Fibroblast of skin of back (primary cell): ENCODE data around the gene SMIM5.

Experiments used
- DNase-seq: peaks from one replicate; pipeline ENCODE4 v3.0.0-alpha.2; 2013

SMIM5 gene

GRCh38 chr17:75603123-75603522 is 30.1 kb upstream of the SMIM5 start:
- DNase-seq = no peak

- no peak for DNase-seq
Measured at GRCh38 chr17:75604034-75604695, 29.1 kb upstream of the SMIM5 start.

GRCh38 chr17:75605790-75606189 is 27.4 kb upstream of the SMIM5 start:
- DNase-seq = no peak

GRCh38 chr17:75607086-75607485 is 26.1 kb upstream of the SMIM5 start:
- no peak for DNase-seq

GRCh38 chr17:75610103-75610984 is 22.9 kb upstream of the SMIM5 start:
- DNase-seq = no peak

GRCh38 chr17:75611851-75612429 is 21.3 kb upstream of the SMIM5 start:
- DNase-seq = no peak

- DNase-seq = no peak
Measured at GRCh38 chr17:75612906-75613626, 20.2 kb upstream of the SMIM5 start.

GRCh38 chr17:75614006-75614405 is 19.2 kb upstream of the SMIM5 start:
- no peak for DNase-seq

GRCh38 chr17:75614556-75615270 is 18.5 kb upstream of the SMIM5 start:
- DNase-seq = no peak

GRCh38 chr17:75615301-75615700 is 17.9 kb upstream of the SMIM5 start:
- no peak for DNase-seq

GRCh38 chr17:75616521-75617122 is 16.6 kb upstream of the SMIM5 start:
- no peak for DNase-seq

- no peak for DNase-seq
Measured at GRCh38 chr17:75617218-75617617, 16.0 kb upstream of the SMIM5 start.

- DNase-seq = no peak
Measured at GRCh38 chr17:75617675-75618074, 15.6 kb upstream of the SMIM5 start.

- DNase-seq = peak; percentile 38
Measured at GRCh38 chr17:75619506-75620431, 13.5 kb upstream of the SMIM5 start.

- DNase-seq = no peak
Measured at GRCh38 chr17:75621489-75621888, 11.7 kb upstream of the SMIM5 start.

GRCh38 chr17:75622076-75622475 is 11.2 kb upstream of the SMIM5 start:
- no peak for DNase-seq

GRCh38 chr17:75622771-75623273 is 10.4 kb upstream of the SMIM5 start:
- DNase-seq = no peak

- peak; percentile 38 for DNase-seq
Measured at GRCh38 chr17:75623386-75623785, 9.8 kb upstream of the SMIM5 start.

GRCh38 chr17:75624021-75624420 is 9.2 kb upstream of the SMIM5 start:
- DNase-seq = no peak

GRCh38 chr17:75624714-75625345 is 8.4 kb upstream of the SMIM5 start:
- DNase-seq = no peak
